Mucosa of rectum (tissue), 2 donors: Measurements from ENCODE around the gene EDN3.

Experiments
- H3K27ac ChIP-seq, 2 donors: one replicate each; pipeline ENCODE4 v1.7.0; 2013; ENCODE audit warnings: inconsistent platforms in 2 of 2, low read depth in 2 of 2, low read length in 2 of 2
- H3K27me3 ChIP-seq, 2 donors: one replicate each; pipeline ENCODE4 v1.7.0; 2013; ENCODE audit warnings: low read length in 2 of 2; ENCODE audit not compliant: control insufficient read depth in 2 of 2, insufficient read depth in 2 of 2
- H3K36me3 ChIP-seq, 2 donors: one replicate each; pipeline ENCODE4 v1.7.0; 2013; ENCODE audit warnings: low read length in 2 of 2; ENCODE audit not compliant: control insufficient read depth in 2 of 2, insufficient read depth in 2 of 2
- H3K4me1 ChIP-seq, 2 donors: one replicate each; pipeline ENCODE4 v1.7.0; 2013; ENCODE audit warnings: low read length in 2 of 2, mild to moderate bottlenecking in 1 of 2; ENCODE audit not compliant: control insufficient read depth in 2 of 2, insufficient read depth in 2 of 2
- H3K4me3 ChIP-seq, 2 donors: one replicate each; pipeline ENCODE4 v1.7.0; 2013; ENCODE audit warnings: low read length in 2 of 2
- H3K9ac ChIP-seq, 2 donors: one replicate each; pipeline ENCODE4 v1.7.0; 2013; ENCODE audit warnings: low read length in 2 of 2, low read depth in 1 of 2, mild to moderate bottlenecking in 1 of 2
- H3K9me3 ChIP-seq, 2 donors: one replicate each; pipeline ENCODE4 v1.7.0; 2013; ENCODE audit warnings: low read length in 2 of 2; ENCODE audit not compliant: control insufficient read depth in 2 of 2
- donor health status: healthy.
- donor health status: Normal muscosa, but diverticular disease.

Gene EDN3, protein sequence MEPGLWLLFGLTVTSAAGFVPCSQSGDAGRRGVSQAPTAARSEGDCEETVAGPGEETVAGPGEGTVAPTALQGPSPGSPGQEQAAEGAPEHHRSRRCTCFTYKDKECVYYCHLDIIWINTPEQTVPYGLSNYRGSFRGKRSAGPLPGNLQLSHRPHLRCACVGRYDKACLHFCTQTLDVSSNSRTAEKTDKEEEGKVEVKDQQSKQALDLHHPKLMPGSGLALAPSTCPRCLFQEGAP

DNA sequence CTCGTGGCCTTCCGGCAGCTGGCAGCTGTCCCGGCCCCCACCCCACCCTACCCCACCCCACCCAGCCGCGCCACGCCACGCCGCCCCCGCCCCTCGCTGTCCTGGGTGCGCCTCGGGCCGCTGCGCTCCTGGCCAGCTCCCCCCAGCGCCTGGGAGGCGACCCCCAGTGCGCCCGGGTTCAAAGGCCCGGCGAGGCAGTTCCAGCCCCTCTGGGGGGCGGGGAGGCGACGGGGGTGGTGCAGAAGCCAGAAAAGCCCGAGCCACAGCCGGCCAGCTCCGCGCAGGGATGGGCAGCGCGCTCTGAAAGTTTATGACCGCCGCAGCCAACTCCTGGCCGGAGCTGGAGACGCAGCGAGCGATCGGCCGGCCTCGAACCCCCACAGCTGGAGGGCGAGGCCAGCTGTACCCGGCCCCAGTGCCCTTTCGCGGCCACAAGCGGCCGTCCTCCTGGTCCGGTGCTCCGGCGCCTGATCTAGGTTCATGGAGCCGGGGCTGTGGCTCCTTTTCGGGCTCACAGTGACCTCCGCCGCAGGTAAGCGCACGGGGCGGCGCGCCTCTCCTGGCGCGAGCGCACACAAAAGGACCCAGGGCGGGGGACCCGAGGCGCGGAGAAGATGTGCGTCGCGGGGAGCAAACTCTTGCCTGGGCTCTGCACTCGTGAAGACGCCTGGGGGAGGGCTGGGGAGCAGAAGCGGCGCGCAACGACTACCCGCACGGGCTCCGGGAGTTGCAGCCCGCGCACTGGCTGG lies at the start of gene EDN3:
Gene EDN3, plus strand, starts transcription at position 279 of the 749 bp plus-strand sequence. Its CDS starts 202 bp downstream, at position 481.
- Histone ChIP-seq H3K27ac (peak within 1 kb of the TSS; percentile 84), H3K9me3 (no peaks in the 10 kb centered on the region), H3K4me3 (peak within 1 kb of the TSS; percentile 61 to 72), H3K27me3 (peaks cover 0 to 5% of the 10 kb centered on the region in 2 donors), H3K36me3 (peaks cover 3 to 6% of the 10 kb centered on the region in 2 donors), H3K9ac (peak within 1 kb of the TSS in 1 of 2 donors; percentile 76), H3K4me1 (peaks cover 6 to 13% of the 10 kb centered on the region in 2 donors)

DNA sequence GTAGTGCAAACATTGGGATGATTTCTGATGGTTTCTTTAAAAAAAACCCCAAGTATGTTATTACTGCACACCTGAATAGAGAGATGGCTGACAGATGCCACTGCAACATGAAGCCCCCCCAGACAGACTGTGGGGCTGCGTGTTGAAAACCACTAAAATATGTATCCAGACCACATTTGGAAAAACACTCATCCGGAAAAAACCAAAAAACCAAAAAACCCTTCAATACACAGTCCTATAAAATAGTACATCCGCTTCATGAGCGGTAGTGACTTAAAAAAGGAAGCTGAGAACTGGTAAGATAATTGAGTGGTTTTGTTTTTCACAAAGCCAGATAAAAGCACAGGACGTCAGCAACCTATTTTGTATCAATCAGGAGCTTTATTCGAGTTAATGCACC lies 47.1 kb upstream of the EDN3 start:
- peaks cover 2 to 3% of the 10 kb centered on the region in 2 donors for H3K27me3 ChIP-seq
- H3K27ac ChIP-seq: no peak overlapping the region
- H3K36me3 ChIP-seq: no peaks in the 10 kb centered on the region
- H3K9ac ChIP-seq: no peak overlapping the region
- no peak overlapping the region for H3K4me3 ChIP-seq
- H3K9me3 ChIP-seq: no peaks in the 10 kb centered on the region
- H3K4me1 ChIP-seq: no peaks in the 10 kb centered on the region

DNA sequence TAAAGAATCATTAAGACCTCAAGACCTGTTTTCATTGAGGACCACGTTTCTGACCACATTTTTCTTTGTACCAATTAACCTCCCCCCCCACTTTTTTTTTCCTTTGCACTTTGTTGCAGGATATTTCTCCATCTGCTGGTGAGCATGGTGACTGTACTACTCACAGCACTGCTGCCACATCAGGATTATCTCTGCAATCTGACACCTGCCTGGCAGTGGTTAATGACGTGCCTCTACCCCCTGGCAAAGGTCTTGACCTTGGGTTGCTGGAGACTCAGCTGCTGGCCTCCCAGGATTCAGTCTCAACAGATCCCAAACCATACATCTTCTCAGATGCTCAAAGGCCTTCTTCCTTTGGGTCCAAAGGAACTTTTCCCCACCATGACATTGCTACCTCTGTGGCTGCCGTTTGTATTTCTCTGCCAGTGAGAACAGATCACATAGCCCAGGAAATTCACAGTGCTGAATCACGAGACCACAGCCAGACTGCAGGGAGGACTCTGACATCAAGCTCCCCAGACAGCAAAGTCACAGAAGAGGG lies 46.6 kb upstream of the EDN3 start:
- H3K4me1 ChIP-seq: no peaks in the 10 kb centered on the region
- no peaks in the 10 kb centered on the region for H3K36me3 ChIP-seq
- peak overlapping the region in 1 of 2 donors; percentile 24 for H3K27ac ChIP-seq
- H3K4me3 ChIP-seq: no peak overlapping the region
- H3K9me3 ChIP-seq: no peaks in the 10 kb centered on the region
- H3K9ac ChIP-seq: no peak overlapping the region
- peaks cover 2 to 3% of the 10 kb centered on the region in 2 donors for H3K27me3 ChIP-seq

DNA sequence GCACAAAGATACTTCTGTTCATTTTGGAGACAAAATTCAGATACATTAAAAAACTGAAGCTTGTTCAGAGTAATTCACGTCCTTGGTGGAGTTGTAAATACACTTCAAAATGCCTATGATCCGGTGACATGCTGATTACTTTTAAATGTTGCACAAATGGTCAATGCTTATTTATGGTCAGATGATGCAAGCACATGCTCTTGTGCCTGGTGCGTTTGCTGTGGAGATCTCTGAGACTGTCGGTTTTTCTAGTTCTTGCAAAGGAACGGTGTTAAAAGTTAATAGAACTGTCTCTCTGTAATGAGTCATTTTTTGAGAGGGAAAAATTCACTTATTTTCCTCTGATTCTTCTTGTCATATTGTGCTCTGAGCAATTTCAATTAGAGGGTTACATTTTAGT lies 45.2 kb upstream of the EDN3 start:
- no peaks in the 10 kb centered on the region for H3K36me3 ChIP-seq

DNA sequence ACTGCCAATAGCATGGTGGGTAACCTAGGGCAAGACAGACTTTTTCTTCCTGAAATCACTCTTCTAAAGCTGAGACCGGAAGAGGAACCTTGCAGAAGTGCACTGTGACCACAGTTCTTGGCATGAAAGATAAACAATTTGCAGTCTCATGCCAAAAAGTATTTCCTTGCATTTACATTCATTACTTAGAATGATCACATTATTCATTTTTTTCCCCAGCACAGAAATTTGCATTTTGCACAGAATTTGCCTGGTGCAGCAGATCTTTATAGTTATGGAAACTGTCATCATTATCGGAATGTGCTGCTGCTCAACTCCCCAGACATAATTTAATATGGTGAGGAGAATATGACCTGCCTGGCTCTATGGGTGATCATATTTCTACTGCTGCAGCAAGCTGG lies 42.2 kb upstream of the EDN3 start:
- H3K4me1 ChIP-seq: no peaks in the 10 kb centered on the region
- H3K27me3 ChIP-seq: peaks cover 0 to 9% of the 10 kb centered on the region in 2 donors
- no peak overlapping the region for H3K9ac ChIP-seq
- H3K4me3 ChIP-seq: no peak overlapping the region
- H3K27ac ChIP-seq: no peak overlapping the region
- no peaks in the 10 kb centered on the region for H3K36me3 ChIP-seq
- no peaks in the 10 kb centered on the region for H3K9me3 ChIP-seq

More for the DNA sequence above, 45.2 kb upstream of the EDN3 start:
- Histone ChIP-seq H3K9ac (no peak overlapping the region), H3K9me3 (no peaks in the 10 kb centered on the region), H3K4me3 (no peak overlapping the region), H3K4me1 (no peaks in the 10 kb centered on the region), H3K27ac (no peak overlapping the region), H3K27me3 (peaks cover 2 to 3% of the 10 kb centered on the region in 2 donors)

DNA sequence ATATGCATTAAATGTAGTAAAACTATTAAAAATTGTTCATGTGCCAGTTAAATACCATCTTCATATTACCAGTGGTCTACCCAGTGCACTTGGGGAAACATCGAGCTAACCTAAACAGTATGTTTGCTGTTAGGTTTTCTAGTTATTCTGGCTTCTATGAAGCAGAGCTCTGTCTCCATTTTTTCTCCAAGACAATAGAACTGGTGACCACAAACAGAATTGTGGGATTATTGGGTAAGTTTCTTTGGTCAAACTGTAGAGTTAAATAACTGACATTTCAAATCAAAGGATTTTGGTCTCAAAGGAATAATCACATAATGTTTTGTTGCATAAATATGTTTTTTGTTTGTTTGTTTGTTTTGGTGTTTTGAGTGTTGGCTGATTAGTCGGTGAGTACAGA lies 40.5 kb upstream of the EDN3 start:
- no peaks in the 10 kb centered on the region for H3K4me1 ChIP-seq
- H3K4me3 ChIP-seq: no peak overlapping the region
- no peaks in the 10 kb centered on the region for H3K36me3 ChIP-seq
- no peak overlapping the region for H3K9ac ChIP-seq
- no peaks in the 10 kb centered on the region for H3K9me3 ChIP-seq
- H3K27ac ChIP-seq: no peak overlapping the region
- peaks cover 2 to 9% of the 10 kb centered on the region in 2 donors for H3K27me3 ChIP-seq

DNA sequence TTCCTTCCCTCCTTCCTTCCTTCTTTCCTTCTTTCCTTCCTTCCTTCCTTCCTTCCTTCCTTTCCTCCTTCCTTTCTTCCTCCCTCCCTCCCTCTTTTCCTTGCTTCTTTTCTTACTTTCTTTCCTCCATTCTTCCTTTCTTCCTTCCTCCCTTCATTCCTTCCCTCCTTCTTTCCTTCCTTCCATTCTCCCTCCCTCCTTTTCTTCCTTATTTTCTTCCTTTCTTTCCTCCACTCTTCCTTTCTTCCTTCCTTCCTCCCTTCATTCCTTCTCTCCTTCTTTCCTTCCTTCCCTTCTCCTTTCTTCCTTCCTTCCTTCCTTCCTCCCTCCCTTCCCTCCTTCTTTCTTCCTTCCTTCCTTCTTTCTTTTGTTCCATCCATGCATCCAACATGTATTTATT lies 35.1 kb upstream of the EDN3 start:
- Histone ChIP-seq H3K36me3 (no peaks in the 10 kb centered on the region), H3K27ac (no peak overlapping the region), H3K27me3 (peaks cover 5 to 8% of the 10 kb centered on the region in 2 donors)

DNA sequence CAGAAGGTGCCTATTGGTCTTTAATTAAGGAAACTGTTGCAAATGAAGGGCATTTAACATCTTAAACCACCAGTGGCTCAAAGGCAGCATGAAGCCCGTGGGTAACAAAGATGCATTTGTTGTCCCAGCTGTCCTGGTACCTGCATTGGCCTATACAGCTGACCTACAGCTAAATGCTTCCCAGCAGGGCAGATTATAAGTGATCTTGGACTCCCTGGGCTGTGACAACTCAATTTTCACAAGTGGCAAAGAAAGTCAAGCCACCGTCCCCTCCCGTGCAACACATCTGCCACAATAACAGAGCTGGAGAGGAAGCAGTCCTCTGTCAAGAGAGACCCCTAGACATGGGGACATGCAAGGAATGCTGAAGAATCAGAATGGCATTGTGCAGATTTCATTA lies 31.5 kb upstream of the EDN3 start:
- Histone ChIP-seq H3K9me3 (no peaks in the 10 kb centered on the region), H3K36me3 (no peaks in the 10 kb centered on the region), H3K9ac (no peak overlapping the region), H3K27me3 (peaks cover 4 to 5% of the 10 kb centered on the region in 2 donors), H3K4me1 (no peaks in the 10 kb centered on the region), H3K27ac (no peak overlapping the region), H3K4me3 (no peak overlapping the region)

More for the DNA sequence above, 35.1 kb upstream of the EDN3 start:
- H3K4me1 ChIP-seq: no peaks in the 10 kb centered on the region
- no peak overlapping the region for H3K4me3 ChIP-seq
- no peak overlapping the region for H3K9ac ChIP-seq
- no peaks in the 10 kb centered on the region for H3K9me3 ChIP-seq

DNA sequence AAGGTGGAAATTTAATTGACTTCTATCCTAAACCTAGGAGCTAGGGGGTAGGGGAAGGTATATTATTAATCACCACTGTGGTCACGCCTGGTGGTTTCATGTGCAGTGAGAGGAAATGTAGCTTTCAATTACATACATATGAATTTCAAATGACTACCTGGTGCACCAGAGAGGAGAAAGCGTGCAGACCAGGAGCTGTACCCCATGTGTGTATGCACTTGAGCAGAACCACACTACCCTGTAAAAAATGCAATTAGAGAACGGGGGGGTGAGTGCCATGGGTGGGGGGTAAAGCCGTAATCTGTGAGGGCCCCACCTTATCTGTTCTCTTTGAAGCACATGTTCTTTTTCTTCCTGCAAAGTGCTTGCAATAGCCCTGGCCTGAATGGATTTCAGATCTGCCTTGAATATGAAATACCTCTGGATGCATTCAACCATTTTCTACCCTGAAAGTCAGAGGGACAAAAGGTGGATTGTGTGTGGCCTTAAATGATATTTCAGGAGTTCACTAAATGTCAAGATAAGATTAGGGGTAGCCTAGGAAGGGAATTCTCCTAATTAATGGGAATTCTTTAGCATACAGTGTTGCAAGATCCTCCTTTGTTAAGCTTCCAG lies 30.9 kb upstream of the EDN3 start:
- H3K27ac ChIP-seq: no peak overlapping the region
- H3K27me3 ChIP-seq: peaks cover 5 to 6% of the 10 kb centered on the region in 2 donors
- H3K9ac ChIP-seq: no peak overlapping the region
- H3K4me1 ChIP-seq: no peaks in the 10 kb centered on the region
- no peaks in the 10 kb centered on the region for H3K9me3 ChIP-seq
- H3K4me3 ChIP-seq: no peak overlapping the region
- H3K36me3 ChIP-seq: no peaks in the 10 kb centered on the region

DNA sequence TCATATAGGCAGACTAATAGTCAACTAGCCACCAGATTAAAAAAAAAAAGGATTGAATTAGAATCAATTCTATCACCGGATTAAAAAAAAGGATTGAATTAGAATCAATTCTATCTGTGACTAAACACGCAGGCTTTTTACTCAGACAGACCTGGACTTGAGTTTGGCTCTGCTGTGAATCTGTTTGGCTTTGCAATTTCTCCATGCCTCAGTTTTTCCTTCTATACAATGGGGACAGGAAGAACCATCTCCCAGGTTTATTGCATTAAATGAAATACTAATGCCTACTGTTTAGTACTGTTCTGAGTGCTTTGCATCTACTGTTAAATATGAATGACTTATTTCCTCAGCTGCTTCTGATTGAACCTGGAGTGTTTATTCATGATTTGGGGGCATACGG lies 30.0 kb upstream of the EDN3 start:
- Histone ChIP-seq H3K4me1 (no peaks in the 10 kb centered on the region), H3K27me3 (peaks cover 0 to 6% of the 10 kb centered on the region in 2 donors), H3K27ac (no peak overlapping the region), H3K9me3 (no peaks in the 10 kb centered on the region), H3K9ac (no peak overlapping the region), H3K36me3 (no peaks in the 10 kb centered on the region), H3K4me3 (no peak overlapping the region)
